Pancreas (tissue), 10 donors: Measurements from ENCODE around the gene SYNJ2. TPM values are rescaled to one million over a fixed set of nuclear protein-coding genes. Genes with fewer than 3 reads are reported as not detected.

ENCODE experiments used
- ATAC-seq, 4 donors: fragments of 200-7000 bp; cut with Tn5 transposase; one replicate each; pipeline versions ENCODE4 v1.8.0 to v1.9.1; 2020; ENCODE audit warnings: mild to moderate bottlenecking in 4 of 4, moderate library complexity in 4 of 4
- DNase-seq, 6 donors: peaks; one replicate each; pipeline ENCODE4 v3.0.0-alpha.2; 2020
- FAIRE-seq: peaks from 2 replicates; lab custom pipeline; 2012; peaks lifted over from hg19 to GRCh38; lab: Jason Lieb, UNC
- H3K27ac ChIP-seq, 4 donors: fragments of 200-600 bp; sonication (generic); 1 replicate in 3 of 4; 2 replicates in 1 of 4; pipeline versions ENCODE4 v1.5.0 to v1.8.0; 2020
- H3K27me3 ChIP-seq, 4 donors: fragments of 200-600 bp; one replicate each; pipeline ENCODE4 v1.8.0; 2021
- H3K36me3 ChIP-seq, 3 donors: fragments of 200-600 bp; sonication (generic) in 1 of 3; one replicate each; pipeline versions ENCODE4 v1.5.0 to v1.8.0; 2020 to 2021
- H3K4me1 ChIP-seq, 3 donors: fragments of 200-600 bp; one replicate each; pipeline ENCODE4 v1.8.0; 2021
- H3K4me3 ChIP-seq, 4 donors: fragments of 200-600 bp; sonication (generic) in 2 of 4; one replicate each; pipeline versions ENCODE4 v1.5.0 to v1.8.0; 2020 to 2021
- H3K9me3 ChIP-seq, 4 donors: fragments of 200-600 bp; one replicate each; pipeline ENCODE4 v1.8.0; 2021
- CTCF ChIP-seq, 4 donors: fragments of 200-600 bp; sonication (generic) in 3 of 4; IDR thresholded peaks; one replicate each; pipeline versions ENCODE4 v1.5.0 to v1.8.0; 2021; ENCODE audit warnings: antibody characterized with exemption in 4 of 4
- WGBS, 2 donors: extraction: QIAGEN DNeasy Blood & Tissue Kit; methylation state at CpG; one replicate each; pipeline ENCODE4 v1.1.7; 2013; 5-methylcytosine and 5-hydroxymethylcytosine counted together
- intact Hi-C, 3 donors: fragments of 100-400 bp; cut with DNase I; formaldehyde crosslinking; loops; one replicate each; pipeline versions ENCODE4 v1.11.1 to v1.14.2; 2022
- polyA plus RNA-seq, 2 donors: library from polyadenylated mRNA; stranded (reverse); fragments of 200-250 nt; gene quantifications; one replicate each; pipeline ENCODE4 v1.2.3, GENCODE V29; 2013
- total RNA-seq, 6 donors: library from RNA; stranded (reverse); fragmentation: NEBNext Ultra II Directional in 4 of 6; extraction: Animal tissue kit (Norgen Biotek cat#: 25700) in 4 of 6; gene quantifications; one replicate each; pipeline versions ENCODE4 v1.2.1 to v1.2.4, GENCODE V29; 2021 to 2023
- donor health status: healthy with polysubstance abuse.
- donor health status: DM: no; HTN: no; CAD: no; lungs with moderate emphysema.
- donor health status: DM: no; HTN: no; CAD: no.
- donor health status: control.
- donor health status: control.
- donor health status: Bipolar disorder and iron deficiency.
- donor health status: DM: yes; HTN: yes; CAD: no.
- donor health status: DM: no; HTN: no; CAD: no.
- donor health status: DM: no; HTN: no; CAD: no.
- donor health status: DM: yes; HTN: yes; CAD: no.

SYNJ2 gene
- total and polyA plus RNA-seq, 8 donors: 7.9 to 17.1 (median 9.9) TPM

GRCh38 chr6:158051968-158052367 lies 70.3 kb downstream of the SYNJ2 start:
- 68 to 73% methylated on average over 2 of the region's 2 CpGs for WGBS, 2 donors
- TF ChIP-seq CTCF (IDR thresholded peaks at IDR 0.05): no peak
- DNase-seq (no peak), FAIRE-seq (no peak), ATAC-seq (no peak)
- H3K4me1 ChIP-seq: no peaks in the 10 kb centered on the region
- no peaks in the 10 kb centered on the region for H3K36me3 ChIP-seq
- H3K27me3 ChIP-seq: no peaks in the 10 kb centered on the region
- H3K27ac ChIP-seq: no peak overlapping the region
- intact Hi-C loops: no loop called here
- H3K9me3 ChIP-seq: no peaks in the 10 kb centered on the region
- H3K4me3 ChIP-seq: no peak overlapping the region

- DNase-seq (peak in 1 of 6 donors; percentile 8), ATAC-seq (no peak), FAIRE-seq (no peak)
- Histone ChIP-seq H3K4me3 (no peak overlapping the region), H3K36me3 (no peaks in the 10 kb centered on the region), H3K27ac (no peak overlapping the region), H3K9me3 (no peaks in the 10 kb centered on the region), H3K4me1 (no peaks in the 10 kb centered on the region), H3K27me3 (no peaks in the 10 kb centered on the region)
- WGBS, 2 donors: 69 to 77% methylated on average over 2 of the region's 2 CpGs
- intact Hi-C loops: no loop called here
- no peak for TF ChIP-seq CTCF (IDR thresholded peaks at IDR 0.05)
Observed at GRCh38 chr6:158053377-158054313, 72.0 kb downstream of the SYNJ2 start.

- no peak for FAIRE-seq
- H3K27me3 ChIP-seq: no peaks in the 10 kb centered on the region
- no peak overlapping the region for H3K4me3 ChIP-seq
- no peaks in the 10 kb centered on the region for H3K36me3 ChIP-seq
- intact Hi-C loops: no loop called here
- TF ChIP-seq CTCF (IDR thresholded peaks at IDR 0.05): no peak
- peaks cover 6 to 16% (median 11%) of the 10 kb centered on the region in 3 donors for H3K4me1 ChIP-seq
- H3K9me3 ChIP-seq: no peaks in the 10 kb centered on the region
- ATAC-seq: no peak
- H3K27ac ChIP-seq: no peak overlapping the region
- WGBS, 2 donors: 88 to 89% methylated on average over 9 of the region's 9 CpGs
- no peak for DNase-seq
Observed at GRCh38 chr6:158056355-158056754, 74.7 kb downstream of the SYNJ2 start.

- Histone ChIP-seq H3K9me3 (no peaks in the 10 kb centered on the region), H3K4me3 (no peak overlapping the region), H3K27me3 (no peaks in the 10 kb centered on the region), H3K27ac (no peak overlapping the region), H3K36me3 (no peaks in the 10 kb centered on the region), H3K4me1 (peaks cover 6 to 16% (median 11%) of the 10 kb centered on the region in 3 donors)
- 97% methylated on average over 9 of the region's 9 CpGs for whole genome bisulfite sequencing, 2 donors
- no peak for TF ChIP-seq CTCF (IDR thresholded peaks at IDR 0.05)
- DNase-seq (no peak), ATAC-seq (no peak), FAIRE-seq (no peak)
- intact Hi-C loops: no loop called here
Observed at GRCh38 chr6:158056804-158057203, 75.1 kb downstream of the SYNJ2 start.
